HG03097 (cell line): ENCODE measurements around the gene GDF11.

Source experiments
- ATAC-seq: cut with Tn5 transposase; IDR thresholded peaks from one replicate; pipeline ENCODE4 v1.9.1; 2021; ENCODE audit not compliant: unreplicated experiment, low FRiP score

The GDF11 gene

GRCh38 chr12:55742719-55743405 is at the start of gene GDF11:
TSS of gene GDF11 (plus strand) at chr12:55743122. CDS start at chr12:55743317, 195 bp downstream.
- ATAC-seq, result no peak

DNA sequence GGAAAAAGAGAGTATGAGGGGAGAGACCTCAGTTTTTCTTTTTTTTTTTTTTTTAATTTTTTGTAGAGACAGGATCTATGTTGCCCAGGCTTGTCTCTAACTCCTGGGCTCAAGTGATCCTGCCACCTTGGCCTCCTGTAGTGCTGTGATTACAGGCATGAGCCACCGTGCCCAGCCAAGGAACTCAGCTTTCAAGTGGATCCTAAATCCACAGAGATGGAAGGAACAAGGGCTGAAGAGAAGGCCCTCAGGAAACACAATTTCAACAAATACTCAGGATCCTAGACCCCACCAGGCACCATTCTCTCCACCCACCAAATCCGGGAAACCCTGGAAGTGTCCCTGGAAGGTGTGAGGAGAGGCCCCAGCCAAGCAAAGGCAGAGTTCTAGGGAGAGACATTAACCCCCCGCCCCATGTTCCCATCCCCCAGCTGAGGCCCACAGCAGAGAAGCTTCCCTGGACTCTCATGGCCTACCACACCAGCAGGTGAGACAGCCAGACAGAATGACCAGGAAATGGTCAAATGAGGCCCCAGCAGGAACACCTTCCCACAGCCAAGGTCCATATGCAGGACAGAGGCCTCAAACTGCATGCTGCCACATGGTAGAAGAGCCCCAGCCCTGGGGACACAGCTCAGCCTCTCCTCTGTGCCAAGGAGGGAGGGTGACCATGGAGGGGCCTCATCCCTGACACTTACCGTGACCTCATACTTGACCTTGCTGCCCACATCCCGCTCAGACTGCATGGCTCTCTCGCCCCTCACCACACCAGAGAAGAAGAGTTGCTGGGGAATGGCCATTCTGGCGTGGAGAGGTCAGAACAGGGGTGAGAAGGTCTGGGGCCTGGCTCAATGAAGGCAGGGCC is 49.4 kb upstream of the GDF11 start:
- ATAC-seq, result no peak

GRCh38 chr12:55694188-55694515 is 48.8 kb upstream of the GDF11 start:
- no peak for ATAC-seq

- no peak for ATAC-seq
Observed at GRCh38 chr12:55694651-55695050, 48.3 kb upstream of the GDF11 start.

- ATAC-seq, result no peak
Observed at GRCh38 chr12:55695349-55695748, 47.6 kb upstream of the GDF11 start.

DNA sequence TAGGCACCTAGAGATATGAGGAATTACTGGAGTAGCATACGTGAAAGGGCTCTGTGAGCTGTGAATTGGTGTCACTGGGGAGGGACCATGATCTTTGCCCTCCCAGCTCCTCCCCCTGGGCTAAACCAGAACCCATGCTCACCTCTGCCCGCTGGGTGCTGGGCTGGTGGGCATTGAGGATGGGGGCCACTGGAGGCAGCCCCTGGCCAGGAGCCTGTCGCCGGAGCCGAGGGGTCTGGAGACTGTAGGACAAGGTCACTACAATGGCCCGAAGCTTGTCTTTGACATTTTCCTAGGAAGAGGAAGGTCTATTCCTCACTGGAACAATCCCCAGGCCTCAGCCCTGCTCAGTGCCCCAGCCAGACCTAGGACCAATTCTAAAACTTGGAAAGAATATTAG is 46.8 kb upstream of the GDF11 start:
- ATAC-seq, result no peak

- ATAC-seq, result no peak
Observed at GRCh38 chr12:55696796-55697462, 46.0 kb upstream of the GDF11 start.

GRCh38 chr12:55697686-55698085 is 45.2 kb upstream of the GDF11 start:
- ATAC-seq, result no peak

DNA sequence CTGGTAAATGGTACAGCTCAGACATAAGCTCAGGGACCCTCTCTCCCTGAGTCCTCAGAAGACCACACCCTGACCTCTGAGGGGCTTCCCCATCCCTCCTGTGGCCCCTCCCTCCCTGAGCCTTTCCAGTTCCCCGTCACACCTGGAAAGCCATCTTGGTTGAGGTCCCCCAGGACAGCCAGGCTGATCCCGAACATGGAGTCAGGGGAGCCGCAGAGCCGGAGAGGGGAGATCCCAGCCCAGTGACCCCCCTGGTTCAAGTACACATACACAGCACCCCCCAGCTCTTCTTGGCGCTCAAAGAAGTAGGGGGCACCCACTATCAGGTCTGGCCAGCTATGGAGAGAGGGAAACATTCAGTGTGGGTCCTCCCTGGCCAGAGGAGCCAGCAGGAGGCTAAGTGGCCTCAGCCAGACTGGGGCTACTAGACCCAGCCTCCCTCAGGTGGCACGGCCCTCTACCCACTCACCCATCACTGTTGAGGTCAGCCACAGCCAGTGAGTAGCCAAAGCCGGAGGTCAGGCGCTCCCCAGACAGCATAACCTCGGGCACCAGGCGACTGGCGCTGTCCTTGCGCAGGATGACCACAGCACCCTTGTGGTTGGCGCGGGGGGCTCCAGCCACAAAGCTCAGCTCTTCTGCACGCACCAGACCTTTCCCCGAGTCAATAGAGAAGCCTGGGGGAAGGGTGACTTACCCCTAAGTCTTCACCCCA is 44.5 kb upstream of the GDF11 start:
- no peak for ATAC-seq

DNA sequence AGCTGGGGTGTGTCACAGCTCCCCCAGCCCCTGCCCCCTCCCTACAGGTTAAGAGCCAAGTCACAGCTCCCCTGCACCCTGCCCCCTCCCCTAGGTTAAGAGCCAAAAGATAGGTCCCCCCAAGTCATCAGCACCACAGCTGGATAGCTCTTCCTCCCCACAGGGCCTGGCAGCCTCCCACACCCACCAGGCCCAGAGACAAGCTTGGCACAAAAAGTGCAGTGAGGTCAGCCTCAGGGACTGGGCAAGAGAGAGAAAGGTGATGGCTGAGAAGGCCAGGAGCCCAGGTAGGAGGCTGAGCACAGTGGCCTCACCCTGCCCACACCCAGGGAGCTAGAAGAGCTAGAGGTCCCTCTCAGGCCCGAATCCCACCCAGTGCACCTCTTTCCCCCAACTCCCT is 44.0 kb upstream of the GDF11 start:
- no peak for ATAC-seq

DNA sequence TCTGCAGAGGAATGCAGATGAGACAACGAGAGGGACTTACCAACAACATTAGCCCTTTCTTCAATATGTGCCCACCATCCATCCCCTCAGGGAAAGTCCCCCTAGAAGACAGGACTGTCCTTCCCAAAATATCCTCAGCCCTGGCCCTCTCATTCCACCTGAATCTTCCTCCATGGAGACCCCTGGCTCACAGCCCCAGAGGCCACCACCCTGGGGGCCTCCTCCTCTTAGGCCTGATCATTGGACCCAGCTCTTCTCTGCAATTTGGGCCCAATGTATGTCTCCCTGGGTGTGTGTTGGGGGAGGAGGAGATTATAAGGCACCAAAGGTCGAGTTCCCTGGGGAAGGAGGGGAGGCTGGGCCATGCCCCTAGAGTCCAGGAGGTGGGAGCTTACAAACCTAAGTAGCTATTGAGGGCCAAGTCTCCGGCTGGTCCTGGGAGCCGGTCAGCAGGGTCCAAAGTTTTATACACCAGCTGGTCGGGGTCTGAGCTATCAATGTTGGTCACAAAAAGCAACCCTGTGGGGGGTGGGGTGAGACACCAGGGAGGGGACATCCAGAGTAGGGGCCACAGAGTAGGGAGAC is 43.4 kb upstream of the GDF11 start:
- ATAC-seq, result no peak

- no peak for ATAC-seq
Observed at GRCh38 chr12:55700255-55701018, 42.5 kb upstream of the GDF11 start.

GRCh38 chr12:55702861-55703260 is 40.1 kb upstream of the GDF11 start:
- ATAC-seq, result no peak

- ATAC-seq, result no peak
Observed at GRCh38 chr12:55703288-55703687, 39.6 kb upstream of the GDF11 start.

- no peak for ATAC-seq
Observed at GRCh38 chr12:55703901-55704761, 38.8 kb upstream of the GDF11 start.

- no peak for ATAC-seq
Observed at GRCh38 chr12:55704824-55705718, 37.9 kb upstream of the GDF11 start.

GRCh38 chr12:55705782-55706402 is 37.0 kb upstream of the GDF11 start:
- no peak for ATAC-seq
